Measurements from ENCODE around the gene OR5B12. TPM values are rescaled to one million over a fixed set of nuclear protein-coding genes. Genes with fewer than 3 reads are reported as not detected.

OR5B12 gene
- total and polyA plus RNA-seq, 9 of the 15 experiments (the other 6 are each of a cell fraction or from before 2014, with no cell fraction given): 0.20 TPM; not detected in 8

- CTCF ChIA-PET (ENCODE audit: low intra/inter-chr PET ratio): no interaction called here
- Histone ChIP-seq H3K9me1 (ENCODE audit: control insufficient read depth, insufficient read depth, low read length) (no peaks in the 10 kb centered on the region), H3K27ac (ENCODE audit: extremely low read depth, low read depth, low read length) (no peak overlapping the region), H3K4me3 (no peak overlapping the region), H3K4me1 (replicated peaks in 1 of 2; ENCODE audit: control insufficient read depth in 2 of 2, insufficient read depth in 2 of 2, low read length in 2 of 2) (no peaks in the 10 kb centered on the region), H3K9ac (ENCODE audit: insufficient read depth in 1 of 2, low read depth in 2 of 2, low read length in 2 of 2) (no peak overlapping the region), H4K20me1 (replicated peaks; ENCODE audit: control insufficient read depth, insufficient read depth, low read length) (no peaks in the 10 kb centered on the region), H3K27me3 (ENCODE audit: control insufficient read depth in 2 of 2, insufficient read depth in 2 of 2, low read length in 2 of 2) (no peaks in the 10 kb centered on the region), H3K4me2 (ENCODE audit: insufficient read depth, low read length) (no peak overlapping the region), H3K79me2 (ENCODE audit: control insufficient read depth, insufficient read depth, low read length) (no peaks in the 10 kb centered on the region), H3K36me3 (ENCODE audit: control insufficient read depth, insufficient read depth, low read length) (no peaks in the 10 kb centered on the region), H2AFZ (ENCODE audit: low read depth, low read length) (no peak overlapping the region), H3K9me3 (replicated peaks; ENCODE audit: control insufficient read depth, insufficient read depth, low read depth, low read length) (no peaks in the 10 kb centered on the region)
- no peak for TF ChIP-seq ZKSCAN3 (CRISPR knock-in tag; IDR thresholded peaks at IDR 0.05)
- no peak for TF ChIP-seq XRCC4 (IDR thresholded peaks at IDR 0.05; ENCODE audit: extremely low read depth, insufficient read depth, insufficient read length)
- no peak for TF ChIP-seq FOXA1 (IDR thresholded peaks at IDR 0.05; ENCODE audit: borderline replicate concordance)
- TF ChIP-seq ZBED1 (IDR thresholded peaks at IDR 0.05): no peak
- TF ChIP-seq ZBTB12 (CRISPR knock-in tag; IDR thresholded peaks at IDR 0.05): no peak
- TF ChIP-seq SPI1 (IDR thresholded peaks at IDR 0.05; ENCODE audit: borderline replicate concordance, low read depth, low read length): no peak
- TF ChIP-seq SAP30 (IDR thresholded peaks at IDR 0.05; ENCODE audit: borderline replicate concordance, insufficient read depth, low read depth, low read length, poor library complexity, severe bottlenecking): no peak
- TF ChIP-seq CEBPG (CRISPR knock-in tag; IDR thresholded peaks at IDR 0.05): no peak
- TF ChIP-seq CEBPG (tag; conservative IDR thresholded peaks at IDR 0.05 in 1 of 2, IDR thresholded peaks at IDR 0.05 in 1 of 2): no peak
- no peak for TF ChIP-seq DIDO1 (tag; IDR thresholded peaks at IDR 0.05; ENCODE audit: low read depth)
- TF ChIP-seq, protein P1, sequence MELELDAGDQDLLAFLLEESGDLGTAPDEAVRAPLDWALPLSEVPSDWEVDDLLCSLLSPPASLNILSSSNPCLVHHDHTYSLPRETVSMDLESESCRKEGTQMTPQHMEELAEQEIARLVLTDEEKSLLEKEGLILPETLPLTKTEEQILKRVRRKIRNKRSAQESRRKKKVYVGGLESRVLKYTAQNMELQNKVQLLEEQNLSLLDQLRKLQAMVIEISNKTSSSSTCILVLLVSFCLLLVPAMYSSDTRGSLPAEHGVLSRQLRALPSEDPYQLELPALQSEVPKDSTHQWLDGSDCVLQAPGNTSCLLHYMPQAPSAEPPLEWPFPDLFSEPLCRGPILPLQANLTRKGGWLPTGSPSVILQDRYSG (tag; conservative IDR thresholded peaks at IDR 0.05; ENCODE audit: low read depth): no peak
- no peak for TF ChIP-seq SIN3A (IDR thresholded peaks at IDR 0.05; ENCODE audit: borderline replicate concordance in 2 of 2, control insufficient read depth in 1 of 2, low read depth in 2 of 2, low read length in 2 of 2)
- FAIRE-seq: no peak
- DNase-seq (ENCODE audit: extremely low read depth in 1 of 4, low spot score in 3 of 4): no peak
- no TSS peak for BruUV-seq (replicated peaks)
- in situ Hi-C loops (cut with MboI) (no loop called here), intact Hi-C loops (cut with micrococcal nuclease) (no loop called here)
- 0% methylated on average over 1 of the region's 1 CpG for WGBS (ENCODE audit: insufficient coverage, low coverage, missing lambda C conversion rate)
- ATAC-seq: no peak
- POLR2A ChIA-PET: interaction anchor here (0.7 kb wide), 1 partner anchor 80 kb away, joined by 3 read pairs; no protein-coding TSS in a partner anchor
These were observed 50.2 kb downstream of the OR5B12 start for GRCh38 chr11:58391879-58392278.
